Left hindlimb (tissue), 1 donor: ENCODE measurements around the gene C10orf95.

ENCODE experiments used
- DNase-seq: peaks from one replicate; pipeline ENCODE4 v3.0.0-alpha.2; 2018

Gene C10orf95

DNA sequence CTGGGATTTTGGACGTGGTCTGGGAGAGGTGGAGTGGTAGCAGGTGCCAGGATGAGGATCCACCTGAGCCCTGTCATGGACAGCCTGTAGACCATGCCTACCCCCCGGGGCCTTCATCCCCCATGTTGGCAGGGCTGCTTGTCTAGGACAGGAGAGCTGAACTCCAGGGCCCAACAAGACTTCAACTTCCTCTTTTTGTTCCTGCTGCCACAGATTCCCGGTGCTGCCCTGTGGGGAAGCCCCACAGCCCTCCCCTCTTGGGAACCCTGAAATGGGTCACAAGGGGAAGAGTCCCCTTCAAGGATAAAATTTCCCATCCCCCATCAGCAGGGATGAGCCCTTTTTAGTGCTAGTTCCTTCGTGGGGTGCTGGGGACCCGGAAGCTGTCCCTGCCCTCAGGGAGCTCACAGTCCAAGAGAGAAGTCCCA is 17.7 kb downstream of the C10orf95 start:
- DNase-seq: peak; percentile 29

DNA sequence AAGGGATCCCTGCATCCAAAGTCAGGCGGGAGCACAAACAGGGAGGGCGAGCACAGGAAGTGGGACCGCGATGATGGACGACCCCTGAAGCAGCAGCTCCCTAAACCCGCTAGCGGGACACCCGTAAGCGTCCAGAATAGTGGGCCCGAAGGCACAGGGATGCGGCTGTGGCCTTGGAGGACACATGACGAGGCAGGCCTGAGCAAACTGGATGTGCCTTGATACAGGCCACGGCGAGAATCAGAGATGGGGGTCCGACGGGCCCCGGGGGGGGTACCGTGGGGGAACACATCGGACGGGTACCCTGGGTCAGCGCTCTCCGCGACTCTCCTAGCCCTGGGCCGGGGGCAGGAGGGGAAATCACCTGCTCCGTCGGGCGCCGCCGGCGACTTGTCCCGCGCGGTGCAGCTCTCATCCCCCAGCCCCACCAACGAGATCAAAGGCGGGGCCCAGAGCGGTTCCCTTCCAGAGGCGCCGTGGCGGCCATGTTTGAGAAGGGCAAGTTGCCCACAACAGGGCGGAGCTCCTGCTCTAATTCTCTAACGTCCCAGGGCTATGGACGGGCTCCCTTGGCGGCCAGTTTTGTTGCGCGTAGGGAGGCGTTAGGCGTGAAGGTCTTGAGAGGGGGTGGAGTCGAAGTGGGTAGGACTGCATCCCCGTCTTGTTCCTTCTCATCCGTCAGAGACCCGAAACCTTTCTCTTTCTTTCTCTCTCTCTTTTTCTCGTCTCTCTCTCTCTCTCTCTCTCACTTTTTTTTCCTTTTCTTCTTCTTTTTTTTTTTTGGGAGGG is 19.0 kb downstream of the C10orf95 start, which contains the start of gene CUEDC2:
Gene CUEDC2 (minus strand): TSS at position 413 of the 789 bp plus-strand sequence. CDS start 7,386 bp downstream, outside the sequence.
- DNase-seq: peak; percentile 97

DNA sequence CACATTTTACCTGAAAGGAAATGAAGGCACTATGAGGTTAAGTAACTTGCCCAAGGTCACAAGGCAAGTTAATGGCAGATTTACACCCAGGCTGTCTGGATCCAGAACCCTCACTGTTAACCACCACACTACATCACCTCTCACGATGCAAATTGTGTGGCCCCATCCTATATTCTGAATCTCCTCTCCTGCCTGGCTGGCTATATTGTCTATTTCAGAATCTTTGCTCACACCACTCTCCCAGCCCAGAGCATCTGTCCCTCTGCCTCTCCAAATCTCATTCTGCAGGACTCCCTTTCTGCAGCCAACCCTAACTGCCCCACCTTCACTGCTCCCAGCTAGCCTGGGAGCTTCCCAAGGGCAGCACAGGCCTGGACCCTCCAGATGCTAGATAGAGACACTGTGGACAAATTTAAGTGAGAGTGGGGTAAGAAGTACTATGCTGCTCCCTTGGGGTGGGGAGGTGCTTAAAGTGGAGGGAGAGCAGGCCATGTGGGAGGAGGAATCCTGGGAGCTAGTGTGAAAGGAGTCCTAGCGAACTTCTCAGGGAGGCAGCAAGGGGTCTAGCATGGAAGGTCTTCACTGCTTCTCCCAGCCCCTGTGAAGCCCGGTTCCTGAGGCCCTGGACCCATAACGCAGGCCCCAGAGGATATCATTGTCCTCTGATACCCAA is 19.8 kb downstream of the C10orf95 start:
- DNase-seq: no peak

- DNase-seq: no peak
Measured at GRCh38 chr10:102429468-102429867, 21.9 kb downstream of the C10orf95 start.

GRCh38 chr10:102426803-102427287 is 24.5 kb downstream of the C10orf95 start:
- DNase-seq: peak; percentile 18

GRCh38 chr10:102425444-102425843 is 25.9 kb downstream of the C10orf95 start:
- DNase-seq: peak; percentile 28

GRCh38 chr10:102424916-102425315 is 26.4 kb downstream of the C10orf95 start:
- peak; percentile 32 for DNase-seq

DNA sequence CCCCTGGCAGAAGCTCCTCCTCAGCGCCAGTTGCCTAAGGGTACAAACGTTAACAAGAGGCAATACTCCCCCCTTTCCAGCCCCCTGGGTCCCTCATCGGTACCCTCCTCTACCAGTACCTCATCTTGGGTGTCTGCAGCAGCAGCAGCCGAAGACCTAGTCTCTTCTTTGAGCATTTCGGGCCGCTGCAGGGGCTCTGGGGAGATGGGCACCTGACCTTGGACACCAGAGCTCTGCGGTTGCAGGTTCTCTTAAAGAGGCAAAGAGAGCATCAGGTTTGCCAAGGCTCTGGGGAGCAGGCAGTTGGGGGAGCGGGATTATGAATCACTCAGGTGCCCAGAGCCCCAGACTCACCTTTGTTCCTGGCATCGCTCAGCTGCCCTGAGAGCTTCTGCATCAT is 27.2 kb downstream of the C10orf95 start:
- peak; percentile 26 for DNase-seq

GRCh38 chr10:102423372-102423968 is 27.9 kb downstream of the C10orf95 start:
- DNase-seq: peak; percentile 15

DNA sequence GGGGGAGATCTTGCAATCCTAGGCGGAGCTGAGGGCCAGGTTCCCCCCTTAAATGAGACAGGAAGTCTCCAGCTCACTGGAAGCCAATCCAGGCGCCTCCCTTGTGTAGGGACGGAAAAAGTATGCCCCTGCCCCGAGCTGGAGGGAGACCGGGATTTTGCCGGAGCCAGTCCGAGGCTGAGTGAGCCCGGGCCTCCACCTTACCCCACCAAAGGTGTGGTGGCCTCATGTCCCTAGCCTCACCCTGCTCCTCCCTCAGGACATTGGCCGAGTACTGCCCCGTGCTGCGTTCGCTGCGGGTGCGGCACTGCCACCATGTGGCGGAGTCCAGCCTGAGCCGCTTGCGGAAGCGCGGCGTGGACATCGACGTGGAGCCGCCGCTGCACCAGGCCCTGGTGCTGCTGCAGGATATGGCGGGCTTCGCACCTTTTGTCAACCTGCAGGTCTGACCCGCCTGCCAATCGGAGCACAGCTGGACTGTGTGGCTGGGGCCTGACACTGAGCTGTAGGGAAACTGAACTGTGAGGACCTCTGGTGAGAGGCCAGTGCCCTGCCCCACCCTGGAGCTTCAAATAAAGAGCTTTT is 28.7 kb downstream of the C10orf95 start:
- DNase-seq: peak; percentile 78

- peak; percentile 33 for DNase-seq
Measured at GRCh38 chr10:102421757-102422512, 29.4 kb downstream of the C10orf95 start.

DNA sequence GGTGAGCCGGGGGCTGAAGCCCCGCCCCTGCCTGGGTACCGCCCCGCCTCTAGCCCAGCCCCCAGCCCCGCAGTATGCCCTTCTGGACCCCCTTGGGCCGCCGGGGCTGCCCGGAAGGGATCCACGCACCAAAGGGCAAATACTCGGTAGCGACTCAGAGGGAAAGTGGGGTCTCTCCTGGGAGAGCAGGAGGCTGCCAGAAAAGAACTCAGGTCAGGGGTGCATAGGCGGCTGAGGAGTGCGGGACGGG is 29.9 kb downstream of the C10orf95 start:
- DNase-seq: no peak

DNA sequence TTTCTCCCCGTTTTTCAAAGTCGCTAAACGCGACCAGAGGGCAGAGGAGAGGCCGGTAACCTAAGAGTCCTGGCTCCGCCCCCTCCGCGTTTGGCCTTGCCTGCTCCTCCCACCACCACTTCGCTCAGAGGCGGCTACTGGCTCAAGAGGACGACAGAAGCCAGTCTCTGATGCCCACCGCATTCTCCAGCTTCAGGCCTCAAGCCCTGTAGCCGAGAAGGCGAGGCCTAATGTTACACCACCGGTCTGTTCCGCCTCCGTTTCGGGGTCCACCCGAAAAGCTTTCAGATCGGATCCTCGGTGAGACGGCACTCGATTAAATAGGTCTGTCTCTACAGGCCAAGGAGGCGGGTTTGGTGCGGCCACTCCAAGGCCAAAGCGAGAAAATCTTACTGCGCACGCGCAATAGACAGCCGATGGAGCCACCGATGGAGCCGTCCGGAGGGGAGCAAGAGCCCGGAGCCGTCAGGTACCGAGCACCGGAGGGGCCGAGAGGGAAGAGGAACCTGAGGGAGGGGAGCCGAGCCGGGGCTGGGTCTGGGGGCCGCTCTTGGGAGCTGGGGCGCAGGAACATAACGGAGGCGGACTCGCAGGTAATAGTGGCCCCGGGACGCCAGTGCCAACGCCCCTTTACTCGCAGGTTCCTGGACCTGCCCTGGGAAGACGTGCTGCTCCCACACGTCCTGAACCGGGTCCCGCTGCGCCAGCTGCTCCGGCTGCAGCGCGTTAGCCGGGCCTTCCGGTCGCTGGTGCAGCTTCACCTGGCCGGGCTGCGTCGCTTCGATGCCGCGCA is 30.4 kb downstream of the C10orf95 start, which contains the start of gene FBXL15:
Gene FBXL15 (plus strand): TSS at position 123 of the 793 bp plus-strand sequence. CDS start 294 bp downstream, at position 417.
- peak; percentile 95 for DNase-seq

DNA sequence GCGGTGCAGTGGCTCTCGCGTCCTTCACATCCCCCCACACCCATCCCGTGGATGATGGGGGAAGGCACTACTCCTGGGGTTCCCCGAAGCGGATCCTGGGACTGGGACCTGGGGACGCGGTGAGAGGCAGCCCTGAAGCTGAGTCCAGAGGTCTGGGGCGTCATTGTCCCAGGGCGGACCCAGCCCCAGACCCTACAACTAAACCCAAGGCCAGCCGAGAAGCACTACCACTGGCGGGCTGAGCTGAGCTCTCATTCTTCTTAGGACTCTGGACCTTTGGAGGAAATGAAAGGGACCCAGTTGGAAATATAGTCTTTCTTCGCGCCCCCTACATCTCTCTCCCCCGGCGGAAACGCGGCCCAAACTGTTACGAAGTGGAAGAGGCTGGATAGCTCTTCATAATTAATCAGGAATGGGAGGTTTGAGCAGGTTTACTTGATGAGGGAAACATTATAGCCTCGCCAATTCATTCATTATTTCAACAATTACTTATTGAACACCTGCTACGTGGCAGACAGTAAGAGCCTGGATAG is 31.1 kb downstream of the C10orf95 start:
- DNase-seq: peak; percentile 33

GRCh38 chr10:102419269-102420180 is 31.8 kb downstream of the C10orf95 start:
- peak; percentile 62 for DNase-seq

DNA sequence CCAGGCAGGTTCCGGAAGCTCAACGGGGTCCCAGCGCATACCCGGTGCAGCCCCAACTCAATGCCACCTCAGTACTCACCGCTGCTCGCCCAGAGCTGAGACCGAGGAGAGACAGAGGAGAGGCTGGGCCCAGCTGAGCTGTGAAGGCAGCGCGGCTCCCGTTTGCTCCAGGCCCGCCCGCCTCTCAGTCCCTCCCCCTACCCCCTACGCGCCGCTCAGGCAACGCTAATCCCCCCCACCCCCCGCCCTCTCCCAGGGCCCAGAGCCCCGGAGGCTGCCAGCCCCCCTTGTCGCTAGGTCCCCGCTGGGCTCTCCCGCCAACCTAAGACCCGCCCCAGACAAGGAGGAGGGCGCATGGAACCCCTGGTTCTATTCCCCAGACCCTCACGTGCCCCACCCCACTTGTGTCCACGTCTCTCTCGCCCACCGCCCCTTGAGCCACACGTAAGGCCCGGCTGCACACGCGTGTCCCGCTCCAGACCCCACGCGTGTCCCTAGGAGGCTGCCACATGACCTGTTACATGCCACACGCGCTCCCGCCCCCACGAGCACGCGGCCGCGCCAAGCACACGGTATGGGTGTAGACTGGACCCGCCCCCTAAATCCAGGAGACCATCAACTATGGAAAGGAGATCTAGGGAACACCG is 32.6 kb downstream of the C10orf95 start, which contains the start of gene PSD:
Gene PSD (minus strand): TSS at position 164 of the 647 bp plus-strand sequence. CDS start 1,747 bp downstream, outside the sequence.
- peak; percentile 26 for DNase-seq

DNA sequence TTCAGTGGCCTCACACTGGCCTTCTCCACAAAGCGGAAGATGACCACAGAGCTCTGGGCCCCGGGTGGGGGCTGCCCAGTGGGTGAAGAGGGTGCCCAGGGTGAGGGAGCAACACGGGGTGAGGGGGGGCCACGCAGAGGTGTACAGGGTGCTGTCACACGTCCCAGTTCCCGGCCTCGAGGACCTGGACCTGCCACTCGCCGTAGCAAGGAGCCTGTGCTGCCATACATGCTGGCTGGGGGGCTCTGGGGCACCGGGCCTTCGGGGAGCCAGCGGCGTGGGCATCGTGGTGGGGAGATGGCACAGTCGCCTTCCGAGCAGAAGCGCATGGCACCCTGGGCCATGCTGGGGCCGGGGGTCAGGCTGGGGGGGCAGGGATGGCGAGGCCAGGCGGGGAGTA is 34.6 kb downstream of the C10orf95 start:
- no peak for DNase-seq

GRCh38 chr10:102416283-102416682 is 35.1 kb downstream of the C10orf95 start:
- DNase-seq: no peak

DNA sequence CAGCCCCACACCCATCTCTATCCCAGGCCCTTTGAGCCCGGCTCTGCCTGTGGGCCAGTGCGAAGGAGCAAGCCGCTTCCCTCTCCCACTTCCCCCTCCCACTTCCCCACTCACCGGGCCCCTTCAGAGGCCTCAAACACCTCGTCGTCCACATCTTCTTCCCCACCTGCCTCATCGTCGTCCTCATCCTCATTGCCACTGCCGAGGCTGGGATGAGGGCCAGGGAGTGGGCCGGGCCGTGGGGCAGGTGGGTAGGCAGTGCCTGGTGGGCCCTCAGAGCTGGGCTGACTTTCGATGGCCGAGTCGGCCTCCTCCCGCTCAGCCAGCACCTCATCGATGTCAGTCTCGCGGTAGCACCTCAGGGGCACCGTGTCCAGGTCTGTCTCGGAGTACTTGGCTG is 36.6 kb downstream of the C10orf95 start:
- DNase-seq: no peak
